GM21360 (cell line): ENCODE results near the gene FOXP4.

Source experiments
- ATAC-seq: cut with Tn5 transposase; IDR thresholded peaks from one replicate; pipeline ENCODE4 v1.9.1; 2021; ENCODE audit warnings: mild to moderate bottlenecking, moderate library complexity; ENCODE audit not compliant: unreplicated experiment

FOXP4 gene

GRCh38 chr6:41622206-41622988 is 76.2 kb downstream of the FOXP4 start:
- ATAC-seq, result no peak

GRCh38 chr6:41623330-41623729 is 77.1 kb downstream of the FOXP4 start:
- no peak for ATAC-seq

DNA sequence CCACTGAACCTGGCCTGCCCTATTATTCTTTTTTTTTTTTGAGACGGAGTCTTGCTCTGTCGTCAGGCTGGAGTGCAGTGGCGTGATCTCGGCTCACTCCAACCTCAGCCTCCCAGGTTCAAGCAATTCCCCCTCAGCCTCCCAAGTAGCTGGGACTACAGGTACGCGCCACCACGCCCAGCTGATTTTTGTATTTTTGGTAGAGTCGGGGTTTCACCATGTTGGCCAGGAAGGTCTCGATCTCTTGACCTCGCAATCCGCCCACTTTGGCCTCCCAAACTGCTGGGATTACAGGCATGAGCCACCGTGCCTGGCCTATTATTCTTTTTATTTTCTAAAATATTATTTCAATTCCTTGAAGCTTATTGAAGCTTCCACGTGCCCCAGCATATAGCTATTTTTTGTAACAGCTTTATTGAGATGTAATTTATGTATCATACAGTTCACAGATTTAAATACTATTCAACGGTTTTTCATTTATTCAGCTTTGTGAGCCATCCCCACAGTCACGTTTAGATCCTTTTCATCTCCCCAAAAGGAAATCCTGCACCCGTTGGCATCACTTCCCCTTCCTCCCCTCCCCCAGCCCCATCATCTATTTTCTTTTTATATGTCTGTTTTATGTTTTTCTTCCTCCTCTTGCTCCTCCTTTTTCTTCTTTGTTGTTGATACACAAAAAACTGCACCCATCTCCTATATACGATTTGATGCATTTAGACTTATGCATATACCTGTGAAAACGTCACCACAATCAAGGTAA is 78.6 kb downstream of the FOXP4 start:
- no peak for ATAC-seq

GRCh38 chr6:41625442-41625841 is 79.3 kb downstream of the FOXP4 start:
- no peak for ATAC-seq

DNA sequence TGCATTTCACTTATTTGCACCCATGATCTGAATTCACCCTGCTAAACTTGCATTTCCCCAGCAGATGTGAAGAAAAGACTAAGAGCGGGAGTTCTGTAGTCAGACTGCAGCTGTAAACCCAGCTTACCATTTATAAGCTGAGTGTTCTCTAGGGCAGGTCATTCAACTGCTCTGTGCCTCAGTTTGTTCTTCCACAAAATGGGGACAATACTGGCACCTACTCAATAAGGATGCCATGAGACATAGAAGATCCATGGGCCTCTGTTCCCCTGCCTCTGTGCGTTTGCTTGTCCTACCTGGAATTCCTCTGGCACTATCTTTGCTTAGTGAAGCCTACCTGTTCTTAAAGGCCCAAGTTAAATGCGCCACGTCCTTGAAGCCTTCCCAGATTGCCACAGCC is 79.8 kb downstream of the FOXP4 start:
- ATAC-seq, result no peak

- ATAC-seq, result no peak
Observed at GRCh38 chr6:41626917-41627316, 80.7 kb downstream of the FOXP4 start.

DNA sequence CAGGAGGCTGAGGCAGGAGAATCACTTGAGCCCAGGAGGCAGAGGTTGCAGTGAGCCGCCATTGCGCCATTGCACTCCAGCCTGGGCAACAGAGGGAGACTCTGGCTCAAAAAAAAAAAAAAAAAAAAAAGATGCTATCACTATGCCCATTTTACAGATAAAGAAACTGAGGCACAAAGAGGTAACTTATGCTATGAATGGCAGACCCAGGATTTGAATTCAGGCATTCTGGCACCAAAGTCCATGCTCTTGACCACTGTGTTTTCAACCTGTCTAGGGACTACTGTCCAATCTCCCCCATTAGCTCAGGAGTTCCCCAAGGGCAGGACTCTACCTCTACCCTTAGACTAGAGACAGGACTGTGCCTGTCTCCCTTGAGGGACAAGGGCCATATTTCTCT is 82.9 kb downstream of the FOXP4 start:
- no peak for ATAC-seq

DNA sequence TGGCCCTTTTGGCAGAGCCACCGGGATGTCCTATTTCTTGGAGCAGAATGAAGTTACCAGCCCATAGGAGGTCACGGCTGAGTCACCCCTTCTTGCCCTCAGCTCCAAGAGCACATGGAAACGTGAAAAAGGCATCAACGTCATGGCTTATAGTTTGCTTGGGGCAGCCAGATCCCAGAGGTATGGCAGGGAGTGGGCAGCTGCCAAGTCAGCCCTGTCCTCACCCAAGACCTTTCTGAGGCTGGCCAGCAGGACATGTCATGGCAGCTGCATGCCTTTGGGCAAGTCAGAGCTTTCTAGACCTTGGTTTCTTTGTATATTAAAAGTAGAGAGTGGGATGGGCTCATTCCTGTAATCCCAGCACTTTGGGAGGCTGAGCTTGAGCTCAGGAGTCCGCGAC is 83.9 kb downstream of the FOXP4 start:
- no peak for ATAC-seq

DNA sequence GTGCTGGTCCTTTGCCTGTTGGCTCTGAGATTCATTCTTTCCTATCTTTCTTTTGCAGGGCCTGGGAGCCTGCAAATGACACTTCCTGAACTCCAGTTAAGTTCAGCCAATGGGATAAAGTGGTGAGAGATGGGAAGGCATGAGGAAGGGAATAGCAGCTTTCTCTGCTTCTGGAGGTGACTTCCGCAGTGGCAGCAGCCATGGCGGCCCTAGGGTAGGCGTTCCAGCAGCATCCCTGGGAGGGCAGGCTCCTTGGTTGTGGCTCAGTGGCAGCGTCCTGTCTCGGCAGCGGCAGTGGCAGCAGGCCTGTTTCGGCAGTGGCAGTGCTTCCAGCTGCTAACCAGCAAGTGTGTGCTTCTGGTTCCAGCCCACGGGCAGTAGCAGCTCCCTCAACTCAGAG is 84.8 kb downstream of the FOXP4 start:
- ATAC-seq, result no peak

GRCh38 chr6:41633056-41633634 is 87.0 kb downstream of the FOXP4 start:
- no peak for ATAC-seq

DNA sequence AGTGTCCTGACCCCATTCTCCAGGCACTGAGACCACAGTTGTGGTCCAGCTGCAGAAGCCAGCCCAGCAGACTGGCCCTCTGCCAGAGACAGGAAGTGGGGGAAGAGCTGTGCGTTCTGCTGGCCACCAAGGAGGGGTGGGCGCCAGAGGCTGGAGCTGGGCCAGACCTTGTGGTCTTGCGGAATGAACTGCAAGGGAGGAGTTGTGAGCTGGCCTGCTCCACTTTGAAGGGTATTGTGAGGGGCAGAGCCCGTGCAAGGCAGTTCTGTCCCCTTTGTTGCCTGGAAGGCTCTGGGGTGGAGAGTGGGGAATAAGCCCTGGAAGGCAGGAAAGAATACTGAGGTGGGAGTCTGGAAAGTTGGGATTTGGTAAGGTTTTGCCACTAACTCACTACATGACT is 88.5 kb downstream of the FOXP4 start:
- ATAC-seq, result no peak

- ATAC-seq, result no peak
Observed at GRCh38 chr6:41635365-41635764, 89.2 kb downstream of the FOXP4 start.

DNA sequence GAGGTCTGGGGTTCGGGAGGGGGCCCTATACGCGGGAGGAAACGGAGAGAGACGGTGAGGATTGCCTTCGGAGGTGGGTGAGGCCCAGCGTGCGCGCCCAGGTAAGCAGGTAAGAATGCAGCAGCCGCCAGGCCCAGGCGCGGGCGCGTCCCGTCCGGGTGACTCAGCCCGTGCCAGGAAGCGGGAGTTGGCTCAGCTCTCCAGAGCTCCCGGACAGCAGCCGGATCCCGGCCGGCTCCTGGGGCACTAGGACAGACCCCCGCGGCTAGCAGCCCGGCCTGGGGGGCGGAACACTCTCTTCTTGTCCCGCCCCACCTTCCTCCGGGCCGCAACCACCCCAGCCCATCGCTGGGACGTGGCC is 90.6 kb downstream of the FOXP4 start:
- no peak for ATAC-seq

GRCh38 chr6:41637194-41638001 is 91.2 kb downstream of the FOXP4 start:
- no peak for ATAC-seq

GRCh38 chr6:41638002-41638934 is 92.1 kb downstream of the FOXP4 start, which contains the start of gene MDFI:
Gene MDFI, plus strand, starts transcription at chr6:41638468. Its CDS starts 282 bp downstream, at chr6:41638750.
- no peak for ATAC-seq

GRCh38 chr6:41638935-41639808 is 93.0 kb downstream of the FOXP4 start:
- ATAC-seq, result no peak

- ATAC-seq, result no peak
Observed at GRCh38 chr6:41639809-41640371, 93.7 kb downstream of the FOXP4 start.

DNA sequence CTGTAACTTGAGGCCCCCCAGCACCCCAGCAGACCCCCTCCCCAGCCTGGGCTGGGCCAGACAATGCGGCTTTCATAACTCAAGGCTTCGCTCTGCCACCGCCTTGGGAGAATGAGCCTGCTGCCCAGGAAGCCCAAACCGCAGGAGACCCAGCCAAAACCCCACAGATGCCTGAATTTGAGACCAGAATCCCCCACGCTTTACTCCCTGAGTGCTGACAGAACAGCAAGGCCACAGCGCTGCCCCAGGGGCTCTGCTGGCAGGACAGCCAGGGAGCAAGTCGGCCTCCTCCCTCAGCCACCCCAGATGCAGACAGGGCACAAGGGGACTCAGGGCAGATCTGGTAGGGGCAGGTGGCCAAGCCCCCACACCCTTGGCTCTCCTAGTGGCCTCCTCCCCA is 94.2 kb downstream of the FOXP4 start:
- no peak for ATAC-seq
